OCI-LY1 (cell line): ENCODE measurements around the gene ZNF579.

ENCODE experiments used
- H2AFZ ChIP-seq: fragments of 200-600 bp; sonication (generic), shearing (Covaris generic); 2 replicates; pipeline ENCODE4 v1.6.0; 2014; ENCODE audit warnings: antibody characterized with exemption, mild to moderate bottlenecking, low read length
- H3F3A ChIP-seq: fragments of 200-600 bp; sonication (generic), shearing (Covaris generic); 2 replicates; pipeline ENCODE4 v1.6.0; 2014; ENCODE audit warnings: mild to moderate bottlenecking, antibody characterized with exemption, low read length, moderate library complexity; ENCODE audit not compliant: insufficient read depth
- H3K27ac ChIP-seq: fragments of 200-600 bp; sonication (generic); 2 replicates; pipeline ENCODE4 v1.5.1; 2014; ENCODE audit warnings: low read length, mixed run types, mild to moderate bottlenecking, low read depth; ENCODE audit not compliant: poor library complexity, severe bottlenecking
- H3K27me3 ChIP-seq: fragments of 200-600 bp; sonication (generic); 2 replicates; pipeline ENCODE4 v1.6.0; 2014; ENCODE audit warnings: antibody characterized with exemption, mild to moderate bottlenecking, low read length, moderate library complexity; ENCODE audit not compliant: insufficient read depth
- H3K36me3 ChIP-seq: fragments of 200-600 bp; sonication (generic); 2 replicates; pipeline ENCODE4 v1.6.1; 2014; ENCODE audit warnings: mild to moderate bottlenecking, antibody characterized with exemption, low read length, moderate library complexity, mixed read lengths; ENCODE audit not compliant: insufficient read depth
- H3K4me1 ChIP-seq: fragments of 200-600 bp; sonication (generic); 2 replicates; pipeline ENCODE4 v1.5.1; 2014; ENCODE audit warnings: mild to moderate bottlenecking, low read length, moderate library complexity; ENCODE audit not compliant: insufficient read depth, severe bottlenecking
- H3K4me2 ChIP-seq: fragments of 200-600 bp; sonication (generic), shearing (Covaris generic); 2 replicates; pipeline ENCODE4 v1.6.1; 2014; ENCODE audit warnings: low read length
- H3K4me3 ChIP-seq: fragments of 200-600 bp; sonication (generic); 2 replicates; pipeline ENCODE4 v1.5.1; 2014; ENCODE audit warnings: low read length, low read depth, mild to moderate bottlenecking, mixed read lengths; ENCODE audit not compliant: poor library complexity, severe bottlenecking
- H3K79me2 ChIP-seq: fragments of 200-600 bp; shearing (Covaris generic); 2 replicates; pipeline ENCODE4 v1.6.1; 2016; ENCODE audit warnings: mixed run types, low read length, mixed read lengths; ENCODE audit not compliant: insufficient read depth
- H3K9ac ChIP-seq: fragments of 200-600 bp; sonication (generic), shearing (Covaris generic); 2 replicates; pipeline ENCODE4 v1.6.1; 2014; ENCODE audit warnings: mild to moderate bottlenecking, low read length, mixed read lengths
- H3K9me2 ChIP-seq: fragments of 200-600 bp; sonication (generic), shearing (Covaris generic); 2 replicates; pipeline ENCODE4 v1.6.1; 2014; ENCODE audit warnings: low read depth, mild to moderate bottlenecking, low read length, mixed read lengths
- H3K9me3 ChIP-seq: fragments of 200-600 bp; shearing (Covaris generic); 2 replicates; pipeline ENCODE4 v1.6.1; 2014; ENCODE audit warnings: low read length, mixed read lengths
- H4K20me1 ChIP-seq: fragments of 200-600 bp; sonication (generic), shearing (Covaris generic); 2 replicates; pipeline ENCODE4 v1.6.0; 2016; ENCODE audit warnings: mild to moderate bottlenecking, low read length; ENCODE audit not compliant: insufficient read depth
- CTCF ChIP-seq: fragments of 200-600 bp; sonication (generic), shearing (Covaris generic); IDR thresholded peaks from 2 replicates; pipeline ENCODE4 v1.5.1; 2017; ENCODE audit warnings: mild to moderate bottlenecking, antibody characterized with exemption, low read length, moderate library complexity, mixed read lengths
- EZH2 ChIP-seq: fragments of 200-600 bp; sonication (generic), shearing (Covaris generic); IDR thresholded peaks from 2 replicates; pipeline ENCODE4 v1.8.0; 2017; ENCODE audit warnings: borderline replicate concordance, mixed run types, mild to moderate bottlenecking, antibody characterized with exemption, low read length, moderate library complexity, mixed read lengths

ZNF579 gene

GRCh38 chr19:55591555-55591954, 10.9 kb upstream of the ZNF579 start:
- Histone ChIP-seq H4K20me1 (no peaks in the 10 kb centered on the region), H3K9me3 (no peaks in the 10 kb centered on the region), H3K4me2 (no peak overlapping the region), H3K4me1 (peaks cover 6% of the 10 kb centered on the region), H3K27me3 (no peaks in the 10 kb centered on the region), H3K4me3 (no peak overlapping the region), H3K36me3 (peaks cover 20% of the 10 kb centered on the region), H3K9ac (no peak overlapping the region), H3K79me2 (no peaks in the 10 kb centered on the region), H3K9me2 (no peaks in the 10 kb centered on the region), H3F3A (no peaks in the 10 kb centered on the region), H2AFZ (no peak overlapping the region), H3K27ac (no peak overlapping the region)
- TF ChIP-seq CTCF: no peak
- no peak for TF ChIP-seq EZH2

DNA sequence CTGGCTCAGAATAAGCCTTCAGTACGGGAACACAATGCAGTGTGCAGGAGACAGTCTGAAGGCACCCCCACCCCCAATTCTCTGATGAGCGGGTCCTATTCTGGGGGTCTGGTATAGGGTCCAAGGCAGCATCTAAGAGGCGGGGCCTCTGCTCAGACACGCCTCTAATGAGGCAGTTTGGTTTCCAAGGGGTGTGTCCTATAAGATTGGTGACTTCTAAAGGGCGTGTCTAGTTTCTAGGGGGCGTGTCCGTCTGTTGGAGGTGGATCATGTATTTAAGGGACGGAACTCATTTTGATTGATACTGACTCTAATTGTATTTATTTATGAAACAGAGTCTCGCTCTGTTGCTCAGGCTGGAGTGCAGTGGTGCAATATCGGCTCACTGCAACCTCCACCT, 10.0 kb upstream of the ZNF579 start:
- TF ChIP-seq EZH2: no peak
- no peak for TF ChIP-seq CTCF
- no peaks in the 10 kb centered on the region for H3K27me3 ChIP-seq
- no peak overlapping the region for H3K9ac ChIP-seq
- H3K9me3 ChIP-seq: no peaks in the 10 kb centered on the region
- peaks cover 14% of the 10 kb centered on the region for H3K4me1 ChIP-seq
- H2AFZ ChIP-seq: no peak overlapping the region
- no peaks in the 10 kb centered on the region for H3K79me2 ChIP-seq
- no peak overlapping the region for H3K27ac ChIP-seq
- H3K4me3 ChIP-seq: no peak overlapping the region
- H4K20me1 ChIP-seq: no peaks in the 10 kb centered on the region
- no peaks in the 10 kb centered on the region for H3F3A ChIP-seq
- no peaks in the 10 kb centered on the region for H3K9me2 ChIP-seq
- peaks cover 11% of the 10 kb centered on the region for H3K36me3 ChIP-seq
- H3K4me2 ChIP-seq: no peak overlapping the region

DNA sequence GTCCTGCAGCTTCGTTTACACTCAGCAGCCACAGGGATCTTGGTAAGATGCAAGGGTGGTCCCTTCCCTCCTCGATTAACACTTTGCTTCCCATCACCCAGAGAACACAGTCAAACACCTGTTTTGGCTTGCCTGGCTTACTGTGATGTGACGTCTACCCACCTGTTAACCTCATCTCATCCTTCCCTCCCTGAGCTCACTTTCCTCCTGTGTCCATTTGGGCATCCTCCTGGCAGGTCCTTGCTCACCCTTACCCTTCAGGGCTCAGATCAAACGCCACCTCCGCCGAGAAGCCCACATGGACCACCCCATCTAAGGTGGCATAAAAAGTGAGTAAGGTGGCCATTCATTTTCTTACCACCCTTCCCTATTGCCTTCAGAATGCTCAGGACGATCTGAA, 9.5 kb upstream of the ZNF579 start:
- Histone ChIP-seq H3K9ac (no peak overlapping the region), H3K4me2 (no peak overlapping the region), H3K4me3 (no peak overlapping the region), H3K27ac (no peak overlapping the region), H3K9me2 (no peaks in the 10 kb centered on the region), H2AFZ (no peak overlapping the region), H3K36me3 (peaks cover 5% of the 10 kb centered on the region; the same call in 1 of the 2 replicates), H3K9me3 (no peaks in the 10 kb centered on the region), H3F3A (no peaks in the 10 kb centered on the region), H3K79me2 (no peaks in the 10 kb centered on the region), H3K27me3 (no peaks in the 10 kb centered on the region; the same call in 1 of the 2 replicates), H3K4me1 (peaks cover 15% of the 10 kb centered on the region), H4K20me1 (no peaks in the 10 kb centered on the region)
- TF ChIP-seq CTCF: no peak
- no peak for TF ChIP-seq EZH2
